Aorta (tissue), 5 donors: ENCODE data around the gene DYNC2LI1. TPM values are rescaled to one million over a fixed set of nuclear protein-coding genes. Genes with fewer than 3 reads are reported as not detected.

Source experiments
- ATAC-seq: fragments of 200-7000 bp; cut with Tn5 transposase; one replicate; pipeline ENCODE4 v1.9.1; 2022; ENCODE audit warnings: moderate library complexity; ENCODE audit not compliant: low FRiP score
- DNase-seq, 2 donors: peaks; one replicate each; pipeline ENCODE4 v3.0.0-alpha.2; 2020
- H3K27ac ChIP-seq, 2 donors: one replicate each; pipeline ENCODE4 v1.5.1; 2013; ENCODE audit warnings: low read length in 2 of 2, mild to moderate bottlenecking in 2 of 2, moderate library complexity in 2 of 2, control low read depth in 1 of 2, inconsistent platforms in 1 of 2, low read depth in 1 of 2
- H3K27me3 ChIP-seq, 2 donors: one replicate each; pipeline ENCODE4 v1.6.1; 2013; ENCODE audit warnings: control low read depth in 1 of 2, low read length in 1 of 2, mild to moderate bottlenecking in 1 of 2, moderate library complexity in 1 of 2; ENCODE audit not compliant: insufficient read depth in 2 of 2, control insufficient read depth in 1 of 2
- H3K36me3 ChIP-seq, 2 donors: one replicate each; pipeline ENCODE4 v1.6.1; 2013; ENCODE audit warnings: control low read depth in 1 of 2, low read length in 1 of 2, mild to moderate bottlenecking in 1 of 2; ENCODE audit not compliant: insufficient read depth in 2 of 2, control insufficient read depth in 1 of 2
- H3K4me1 ChIP-seq, 2 donors: one replicate each; pipeline ENCODE4 v1.6.1; 2013; ENCODE audit warnings: low read length in 2 of 2, control low read depth in 1 of 2, mild to moderate bottlenecking in 1 of 2, moderate library complexity in 1 of 2; ENCODE audit not compliant: insufficient read depth in 2 of 2, control insufficient read depth in 1 of 2
- H3K4me3 ChIP-seq, 2 donors: one replicate each; pipeline ENCODE4 v1.5.1; 2013; ENCODE audit warnings: low read length in 2 of 2, control low read depth in 1 of 2, mild to moderate bottlenecking in 1 of 2
- H3K9me3 ChIP-seq: one replicate; pipeline ENCODE4 v1.6.1; 2013; ENCODE audit warnings: mild to moderate bottlenecking, low read length; ENCODE audit not compliant: control insufficient read depth
- WGBS, 2 donors: extraction: QIAGEN DNeasy Blood & Tissue Kit; methylation state at CpG; one replicate each; pipeline ENCODE4 v1.1.7; 2013; 5-methylcytosine and 5-hydroxymethylcytosine counted together
- intact Hi-C, 2 donors: fragments of 100-400 bp; cut with DNase I; formaldehyde crosslinking; loops; one replicate each; pipeline versions ENCODE4 v1.14.2 to v1.15.0; 2022
- polyA plus RNA-seq, 2 donors: library from polyadenylated mRNA; stranded (reverse); fragments of 200-250 nt; gene quantifications; one replicate each; pipeline ENCODE4 v1.2.3, GENCODE V29; 2013
- total RNA-seq, 2 donors: library from RNA; stranded (reverse); fragmentation: NEBNext Ultra II Directional; extraction: Animal tissue kit (Norgen Biotek cat#: 25700); gene quantifications; one replicate each; pipeline ENCODE4 v1.2.1, GENCODE V29; 2021
- donor health status: healthy with polysubstance abuse.
- donor health status: Bipolar disorder and iron deficiency.
- donor health status: DM: no; HTN: no; CAD: no.
- donor health status: DM: no; HTN: no; CAD: no.
- donor health status: DM: yes; HTN: yes; CAD: no.

The DYNC2LI1 gene
- total and polyA plus RNA-seq, 4 donors, result 8.8 to 44.3 (median 27.4) TPM

GRCh38 chr2:43840965-43841364 is 67.1 kb downstream of the DYNC2LI1 start:
- intact Hi-C loops, result no loop called here
- WGBS, 2 donors, result 61 to 70% methylated on average over 5 of the region's 5 CpGs
- Histone ChIP-seq H3K27me3 (no peaks in the 10 kb centered on the region), H3K36me3 (no peaks in the 10 kb centered on the region), H3K4me1 (no peaks in the 10 kb centered on the region), H3K27ac (no peak overlapping the region), H3K9me3 (no peaks in the 10 kb centered on the region), H3K4me3 (no peak overlapping the region)
- no peak for DNase-seq
- no peak for ATAC-seq

- H3K27me3 ChIP-seq, result no peaks in the 10 kb centered on the region
- DNase-seq, result no peak
- WGBS, 2 donors, result 94% methylated on average over 14 of the region's 14 CpGs
Observed at GRCh38 chr2:43841949-43842865, 68.4 kb downstream of the DYNC2LI1 start.

GRCh38 chr2:43842866-43843226 is 69.0 kb downstream of the DYNC2LI1 start:
- Histone ChIP-seq H3K9me3 (no peaks in the 10 kb centered on the region), H3K4me1 (no peaks in the 10 kb centered on the region), H3K27ac (no peak overlapping the region), H3K4me3 (no peak overlapping the region), H3K27me3 (no peaks in the 10 kb centered on the region), H3K36me3 (no peaks in the 10 kb centered on the region)
- 82 to 88% methylated on average over 9 of the region's 9 CpGs for WGBS, 2 donors
- no peak for DNase-seq
- intact Hi-C loops, result no loop called here
- no peak for ATAC-seq

More at GRCh38 chr2:43841949-43842865, 68.4 kb downstream of the DYNC2LI1 start:
- H3K4me3 ChIP-seq, result no peak overlapping the region
- no peak for ATAC-seq
- H3K9me3 ChIP-seq, result no peaks in the 10 kb centered on the region
- H3K27ac ChIP-seq, result no peak overlapping the region
- no peaks in the 10 kb centered on the region for H3K4me1 ChIP-seq
- intact Hi-C loops, result no loop called here
- H3K36me3 ChIP-seq, result no peaks in the 10 kb centered on the region

- DNase-seq (no peak), ATAC-seq (no peak)
- 76 to 83% methylated on average over 1 of the region's 1 CpG for whole genome bisulfite sequencing, 2 donors
- H3K4me1 ChIP-seq, result no peaks in the 10 kb centered on the region
- no peak overlapping the region for H3K4me3 ChIP-seq
- intact Hi-C loops, result no loop called here
- H3K36me3 ChIP-seq, result no peaks in the 10 kb centered on the region
- no peaks in the 10 kb centered on the region for H3K27me3 ChIP-seq
- no peaks in the 10 kb centered on the region for H3K9me3 ChIP-seq
- no peak overlapping the region for H3K27ac ChIP-seq
Observed at GRCh38 chr2:43845181-43845580, 71.3 kb downstream of the DYNC2LI1 start.

GRCh38 chr2:43846140-43846793 is 72.4 kb downstream of the DYNC2LI1 start:
- DNase-seq, result no peak
- no peaks in the 10 kb centered on the region for H3K4me1 ChIP-seq
- ATAC-seq, result no peak
- H3K36me3 ChIP-seq, result no peaks in the 10 kb centered on the region
- H3K9me3 ChIP-seq, result no peaks in the 10 kb centered on the region
- H3K27ac ChIP-seq, result no peak overlapping the region
- intact Hi-C loops, result no loop called here
- no peaks in the 10 kb centered on the region for H3K27me3 ChIP-seq
- no peak overlapping the region for H3K4me3 ChIP-seq
- WGBS, 2 donors, result 94 to 95% methylated on average over 5 of the region's 5 CpGs

GRCh38 chr2:43848214-43848613 is 74.4 kb downstream of the DYNC2LI1 start:
- H3K27ac ChIP-seq, result no peak overlapping the region
- DNase-seq (no peak), ATAC-seq (no peak)
- no peaks in the 10 kb centered on the region for H3K36me3 ChIP-seq
- no peaks in the 10 kb centered on the region for H3K27me3 ChIP-seq
- intact Hi-C loops, result no loop called here
- no peaks in the 10 kb centered on the region for H3K4me1 ChIP-seq
- no peak overlapping the region for H3K4me3 ChIP-seq
- 52 to 56% methylated on average over 1 of the region's 1 CpG for WGBS, 2 donors
- H3K9me3 ChIP-seq, result no peaks in the 10 kb centered on the region

- ATAC-seq, result peak; percentile 49
- DNase-seq, result no peak
- H3K27ac ChIP-seq, result no peak overlapping the region
- no peak overlapping the region for H3K4me3 ChIP-seq
- intact Hi-C loops, result no loop called here
- 77 to 80% methylated on average over 20 of the region's 20 CpGs for WGBS, 2 donors
- no peaks in the 10 kb centered on the region for H3K4me1 ChIP-seq
- no peaks in the 10 kb centered on the region for H3K36me3 ChIP-seq
- no peaks in the 10 kb centered on the region for H3K9me3 ChIP-seq
- no peaks in the 10 kb centered on the region for H3K27me3 ChIP-seq
Observed at GRCh38 chr2:43851011-43851980, 77.5 kb downstream of the DYNC2LI1 start.

- DNase-seq (no peak), ATAC-seq (no peak)
- no peaks in the 10 kb centered on the region for H3K36me3 ChIP-seq
- H3K9me3 ChIP-seq, result no peaks in the 10 kb centered on the region
- no peaks in the 10 kb centered on the region for H3K4me1 ChIP-seq
- intact Hi-C loops, result no loop called here
- H3K27ac ChIP-seq, result no peak overlapping the region
- H3K27me3 ChIP-seq, result no peaks in the 10 kb centered on the region
- no peak overlapping the region for H3K4me3 ChIP-seq
- WGBS, 2 donors, result 96 to 97% methylated on average over 20 to 21 of the region's 21 CpGs
Observed at GRCh38 chr2:43852196-43852730, 78.4 kb downstream of the DYNC2LI1 start.
